ENCODE results near the gene DEPP1. TPM values are rescaled to one million over a fixed set of nuclear protein-coding genes. Genes with fewer than 3 reads are reported as not detected.

Gene DEPP1
- total and polyA plus RNA-seq, 2 of the 13 experiments (the other 11 are each of a cell fraction or from before 2014, with no cell fraction given) = 14.8 to 270 TPM

DNA sequence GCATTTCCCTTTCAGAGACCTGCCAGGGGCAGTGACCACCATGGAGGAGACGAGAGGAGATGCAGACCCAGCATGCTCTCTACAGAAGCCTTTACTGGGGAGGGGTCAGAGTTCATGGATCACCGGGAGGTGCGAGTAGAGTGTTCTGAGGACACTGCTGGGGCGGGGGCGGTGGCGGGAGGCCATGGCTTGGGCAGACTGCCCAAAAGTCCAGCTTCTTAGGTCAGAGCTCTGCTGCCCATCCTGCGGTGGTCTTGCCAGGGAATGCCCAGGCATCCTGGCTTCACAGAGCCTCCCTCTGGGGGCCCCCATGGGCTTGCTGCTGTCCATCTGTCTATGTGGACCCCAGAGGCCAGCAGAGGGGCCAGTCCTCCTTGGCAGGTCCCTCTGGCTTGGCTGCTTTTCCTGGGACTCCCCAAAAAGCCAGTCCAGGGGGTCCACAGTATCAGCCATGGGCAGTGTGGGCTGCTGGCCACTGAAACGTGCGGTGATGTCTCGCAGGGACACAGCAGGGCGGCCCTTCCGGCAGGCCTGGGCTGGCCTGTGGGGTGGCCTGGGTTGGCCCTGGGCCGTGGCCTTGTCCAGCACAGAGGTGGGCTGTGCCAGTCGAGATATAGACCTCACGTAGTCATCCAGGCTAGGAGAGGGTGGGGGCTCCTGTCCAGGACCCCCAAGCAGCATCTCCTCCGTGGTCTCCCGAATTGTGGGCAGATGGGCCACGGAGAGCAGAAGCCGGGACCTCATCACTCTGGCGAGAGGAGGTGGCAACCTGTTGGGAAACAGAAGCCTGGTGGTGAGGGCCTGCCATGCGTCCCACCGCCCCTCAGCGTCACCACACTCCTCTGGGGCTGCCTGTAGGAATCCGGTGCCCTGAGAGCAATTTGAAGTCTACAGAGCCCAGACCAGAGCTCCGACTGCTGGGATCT, 1.1 kb downstream of the DEPP1 start (continued):
- TF ChIP-seq, protein P1, sequence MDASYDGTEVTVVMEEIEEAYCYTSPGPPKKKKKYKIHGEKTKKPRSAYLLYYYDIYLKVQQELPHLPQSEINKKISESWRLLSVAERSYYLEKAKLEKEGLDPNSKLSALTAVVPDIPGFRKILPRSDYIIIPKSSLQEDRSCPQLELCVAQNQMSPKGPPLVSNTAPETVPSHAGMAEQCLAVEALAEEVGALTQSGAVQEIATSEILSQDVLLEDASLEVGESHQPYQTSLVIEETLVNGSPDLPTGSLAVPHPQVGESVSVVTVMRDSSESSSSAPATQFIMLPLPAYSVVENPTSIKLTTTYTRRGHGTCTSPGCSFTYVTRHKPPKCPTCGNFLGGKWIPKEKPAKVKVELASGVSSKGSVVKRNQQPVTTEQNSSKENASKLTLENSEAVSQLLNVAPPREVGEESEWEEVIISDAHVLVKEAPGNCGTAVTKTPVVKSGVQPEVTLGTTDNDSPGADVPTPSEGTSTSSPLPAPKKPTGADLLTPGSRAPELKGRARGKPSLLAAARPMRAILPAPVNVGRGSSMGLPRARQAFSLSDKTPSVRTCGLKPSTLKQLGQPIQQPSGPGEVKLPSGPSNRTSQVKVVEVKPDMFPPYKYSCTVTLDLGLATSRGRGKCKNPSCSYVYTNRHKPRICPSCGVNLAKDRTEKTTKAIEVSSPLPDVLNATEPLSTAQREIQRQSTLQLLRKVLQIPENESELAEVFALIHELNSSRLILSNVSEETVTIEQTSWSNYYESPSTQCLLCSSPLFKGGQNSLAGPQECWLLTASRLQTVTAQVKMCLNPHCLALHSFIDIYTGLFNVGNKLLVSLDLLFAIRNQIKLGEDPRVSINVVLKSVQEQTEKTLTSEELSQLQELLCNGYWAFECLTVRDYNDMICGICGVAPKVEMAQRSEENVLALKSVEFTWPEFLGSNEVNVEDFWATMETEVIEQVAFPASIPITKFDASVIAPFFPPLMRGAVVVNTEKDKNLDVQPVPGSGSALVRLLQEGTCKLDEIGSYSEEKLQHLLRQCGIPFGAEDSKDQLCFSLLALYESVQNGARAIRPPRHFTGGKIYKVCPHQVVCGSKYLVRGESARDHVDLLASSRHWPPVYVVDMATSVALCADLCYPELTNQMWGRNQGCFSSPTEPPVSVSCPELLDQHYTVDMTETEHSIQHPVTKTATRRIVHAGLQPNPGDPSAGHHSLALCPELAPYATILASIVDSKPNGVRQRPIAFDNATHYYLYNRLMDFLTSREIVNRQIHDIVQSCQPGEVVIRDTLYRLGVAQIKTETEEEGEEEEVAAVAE (CRISPR knock-in tag; IDR thresholded peaks at IDR 0.05; ENCODE audit: borderline replicate concordance) = no peak
- TF ChIP-seq SNAI1 (CRISPR knock-in tag; IDR thresholded peaks at IDR 0.05; ENCODE audit: borderline replicate concordance) (no peak), REXO4 (CRISPR knock-in tag; IDR thresholded peaks at IDR 0.05; ENCODE audit: borderline replicate concordance) (no peak), ZEB1 (IDR thresholded peaks at IDR 0.05; ENCODE audit: insufficient replicate concordance, low read depth) (no peak), ZNF264 (CRISPR knock-in tag; IDR thresholded peaks at IDR 0.05) (peak; percentile 32; the same call in 1 of the 2 replicates), TEAD3 (CRISPR knock-in tag; optimal IDR thresholded peaks at IDR 0.05; ENCODE audit: borderline replicate concordance) (no peak), ZNF780A (CRISPR knock-in tag; IDR thresholded peaks at IDR 0.05) (peak; percentile 55), KDM5B (CRISPR knock-in tag; IDR thresholded peaks at IDR 0.05; ENCODE audit: borderline replicate concordance) (peak; percentile 72; the same call in 1 of the 2 replicates), ZNF20 (CRISPR knock-in tag; IDR thresholded peaks at IDR 0.05) (peak; percentile 45; the same call in 1 of the 2 replicates), FLYWCH1 (CRISPR knock-in tag; IDR thresholded peaks at IDR 0.05) (0 out of 2 replicates have a peak, but pooled peaks have one; percentile 4), ATM (IDR thresholded peaks at IDR 0.05; ENCODE audit: borderline replicate concordance) (no peak), RXRB (CRISPR knock-in tag; IDR thresholded peaks at IDR 0.05; ENCODE audit: borderline replicate concordance) (no peak; the same call in 1 of the 2 replicates), ZIK1 (CRISPR knock-in tag; IDR thresholded peaks at IDR 0.05; ENCODE audit: borderline replicate concordance, low read depth) (no peak), ZNF225 (CRISPR knock-in tag; IDR thresholded peaks at IDR 0.05) (no peak), RFX5 (IDR thresholded peaks at IDR 0.05; ENCODE audit: low read depth, low read length) (no peak)
- TF ChIP-seq, protein P2, sequence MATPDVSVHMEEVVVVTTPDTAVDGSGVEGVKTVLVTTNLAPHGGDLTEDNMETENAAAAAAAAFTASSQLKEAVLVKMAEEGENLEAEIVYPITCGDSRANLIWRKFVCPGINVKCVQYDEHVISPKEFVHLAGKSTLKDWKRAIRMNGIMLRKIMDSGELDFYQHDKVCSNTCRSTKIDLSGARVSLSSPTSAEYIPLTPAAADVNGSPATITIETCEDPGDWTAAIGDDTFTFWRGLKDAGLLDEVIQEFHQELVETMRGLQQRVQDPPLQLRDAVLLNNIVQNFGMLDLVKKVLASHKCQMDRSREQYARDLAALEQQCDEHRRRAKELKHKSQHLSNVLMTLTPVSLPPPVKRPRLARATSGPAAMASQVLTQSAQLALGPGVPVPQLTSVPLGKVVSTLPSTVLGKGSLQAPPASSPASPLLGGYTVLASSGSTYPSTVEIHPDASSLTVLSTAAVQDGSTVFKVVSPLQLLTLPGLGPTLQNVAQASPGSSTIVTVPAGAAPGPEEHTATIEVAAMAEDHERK (CRISPR knock-in tag; IDR thresholded peaks at IDR 0.05; ENCODE audit: low read depth) = no peak
- TF ChIP-seq, protein P3, sequence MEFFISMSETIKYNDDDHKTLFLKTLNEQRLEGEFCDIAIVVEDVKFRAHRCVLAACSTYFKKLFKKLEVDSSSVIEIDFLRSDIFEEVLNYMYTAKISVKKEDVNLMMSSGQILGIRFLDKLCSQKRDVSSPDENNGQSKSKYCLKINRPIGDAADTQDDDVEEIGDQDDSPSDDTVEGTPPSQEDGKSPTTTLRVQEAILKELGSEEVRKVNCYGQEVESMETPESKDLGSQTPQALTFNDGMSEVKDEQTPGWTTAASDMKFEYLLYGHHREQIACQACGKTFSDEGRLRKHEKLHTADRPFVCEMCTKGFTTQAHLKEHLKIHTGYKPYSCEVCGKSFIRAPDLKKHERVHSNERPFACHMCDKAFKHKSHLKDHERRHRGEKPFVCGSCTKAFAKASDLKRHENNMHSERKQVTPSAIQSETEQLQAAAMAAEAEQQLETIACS (CRISPR knock-in tag; IDR thresholded peaks at IDR 0.05) = no peak
- TF ChIP-seq, protein P4, sequence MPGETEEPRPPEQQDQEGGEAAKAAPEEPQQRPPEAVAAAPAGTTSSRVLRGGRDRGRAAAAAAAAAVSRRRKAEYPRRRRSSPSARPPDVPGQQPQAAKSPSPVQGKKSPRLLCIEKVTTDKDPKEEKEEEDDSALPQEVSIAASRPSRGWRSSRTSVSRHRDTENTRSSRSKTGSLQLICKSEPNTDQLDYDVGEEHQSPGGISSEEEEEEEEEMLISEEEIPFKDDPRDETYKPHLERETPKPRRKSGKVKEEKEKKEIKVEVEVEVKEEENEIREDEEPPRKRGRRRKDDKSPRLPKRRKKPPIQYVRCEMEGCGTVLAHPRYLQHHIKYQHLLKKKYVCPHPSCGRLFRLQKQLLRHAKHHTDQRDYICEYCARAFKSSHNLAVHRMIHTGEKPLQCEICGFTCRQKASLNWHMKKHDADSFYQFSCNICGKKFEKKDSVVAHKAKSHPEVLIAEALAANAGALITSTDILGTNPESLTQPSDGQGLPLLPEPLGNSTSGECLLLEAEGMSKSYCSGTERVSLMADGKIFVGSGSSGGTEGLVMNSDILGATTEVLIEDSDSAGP (CRISPR knock-in tag; IDR thresholded peaks at IDR 0.05; ENCODE audit: borderline replicate concordance) = peak; percentile 46; the same call in 1 of the 2 replicates
- TF ChIP-seq, protein P5, sequence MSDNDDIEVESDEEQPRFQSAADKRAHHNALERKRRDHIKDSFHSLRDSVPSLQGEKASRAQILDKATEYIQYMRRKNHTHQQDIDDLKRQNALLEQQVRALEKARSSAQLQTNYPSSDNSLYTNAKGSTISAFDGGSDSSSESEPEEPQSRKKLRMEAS (IDR thresholded peaks at IDR 0.05) = 0 out of 2 replicates have a peak, but pooled peaks have one; percentile 29
